Raji (cell line): Measurements from ENCODE around the gene RADX.

ENCODE experiments used
- POLR2A ChIP-seq: IDR thresholded peaks from 2 replicates; pipeline ENCODE4 v1.6.1; 2011; ENCODE audit warnings: low read depth, low read length, control low read depth; ENCODE audit not compliant: insufficient read depth

The RADX gene, protein sequence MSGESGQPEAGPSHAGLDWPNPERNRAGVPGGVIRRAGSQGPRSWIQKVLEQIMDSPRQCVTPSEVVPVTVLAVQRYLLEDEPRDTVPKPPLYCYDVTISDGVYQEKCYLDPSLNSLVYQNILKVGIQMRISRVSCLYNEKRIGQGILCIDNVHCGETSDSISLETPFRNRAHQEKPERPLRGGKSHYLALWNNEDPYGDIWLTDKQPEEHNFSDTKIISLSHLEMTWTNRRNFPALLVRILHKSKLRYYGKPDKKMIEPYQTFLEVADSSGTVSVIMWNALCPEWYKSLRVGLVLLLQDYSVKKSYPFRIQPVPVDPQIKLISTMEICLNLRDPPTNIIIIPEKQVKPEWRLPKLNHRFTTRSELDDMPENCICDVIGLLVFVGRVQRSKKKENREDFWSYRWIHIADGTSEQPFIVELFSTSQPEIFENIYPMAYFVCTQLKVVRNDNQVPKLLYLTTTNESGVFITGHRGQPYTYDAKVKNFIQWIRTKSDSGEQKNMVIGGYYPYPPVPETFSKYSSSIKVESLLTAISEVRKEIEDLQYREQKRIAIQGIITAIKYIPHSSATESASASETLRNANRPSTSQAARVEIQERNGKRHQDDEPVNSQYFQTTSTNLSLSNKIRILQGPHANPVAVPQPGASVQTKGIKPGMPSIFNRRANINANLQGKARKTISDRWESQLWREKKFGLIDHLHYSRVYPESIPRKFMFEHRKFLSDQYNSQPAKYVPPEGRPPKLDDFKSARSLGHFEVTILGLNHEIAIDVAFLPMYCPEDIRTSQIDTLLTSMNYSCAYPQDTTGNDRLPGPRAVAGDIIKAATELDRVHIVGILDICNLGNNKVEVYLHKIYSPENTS

DNA sequence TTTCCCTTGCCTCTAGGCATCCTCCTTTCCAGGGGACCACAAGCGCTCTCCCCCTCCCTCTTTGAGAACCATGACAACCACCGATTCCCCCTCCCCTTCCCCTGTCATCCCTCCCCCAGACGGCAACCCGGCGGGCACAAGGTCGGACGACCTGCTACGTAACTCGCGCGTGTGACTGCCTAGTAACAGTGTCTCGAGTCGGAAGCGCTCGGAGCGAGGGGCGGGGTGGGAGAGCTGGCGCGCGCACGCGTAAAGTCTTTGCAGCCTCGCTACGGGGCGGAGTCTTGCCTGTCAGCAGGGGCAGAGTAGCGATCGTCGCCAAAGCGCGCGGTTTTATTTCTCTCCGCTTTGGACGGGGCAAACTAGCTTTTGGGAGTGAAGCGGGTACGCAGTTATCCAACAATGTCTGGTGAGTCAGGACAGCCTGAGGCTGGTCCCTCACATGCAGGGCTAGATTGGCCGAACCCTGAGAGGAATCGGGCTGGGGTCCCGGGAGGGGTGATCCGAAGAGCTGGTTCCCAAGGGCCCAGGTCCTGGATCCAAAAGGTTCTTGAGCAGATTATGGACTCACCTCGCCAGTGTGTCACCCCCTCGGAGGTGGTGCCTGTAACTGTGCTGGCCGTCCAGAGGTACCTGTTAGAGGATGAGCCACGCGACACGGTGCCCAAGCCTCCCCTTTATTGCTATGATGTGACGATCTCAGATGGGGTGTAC, at the start of gene RADX:
Gene RADX, plus strand, starts transcription at position 300 of the 714 bp plus-strand sequence. Its CDS starts 103 bp downstream, at position 403.
- peak; percentile 81 for TF ChIP-seq POLR2A

- no peak for TF ChIP-seq POLR2A
Measured at GRCh38 chrX:106564986-106565385, 46.8 kb upstream of the RADX start.

DNA sequence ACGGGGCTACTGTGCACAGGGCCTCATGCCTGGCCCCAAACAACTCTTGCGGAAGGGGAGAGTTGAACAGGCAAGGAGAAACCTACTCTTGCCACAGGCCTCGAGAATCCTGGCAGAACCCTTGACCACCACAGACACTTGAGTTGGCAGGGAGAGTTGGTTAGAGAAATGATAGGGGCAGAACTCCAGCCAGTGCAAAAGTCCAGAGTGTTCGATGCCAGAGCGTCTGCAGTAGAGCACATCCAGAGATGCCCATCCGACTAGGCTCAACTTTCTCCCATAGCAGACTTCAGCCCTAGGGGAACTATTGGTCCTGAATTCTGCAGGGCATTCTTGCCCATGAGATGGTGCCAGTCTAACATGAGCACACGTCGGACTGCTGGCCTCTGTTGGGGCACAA, 45.4 kb upstream of the RADX start:
- no peak for TF ChIP-seq POLR2A

DNA sequence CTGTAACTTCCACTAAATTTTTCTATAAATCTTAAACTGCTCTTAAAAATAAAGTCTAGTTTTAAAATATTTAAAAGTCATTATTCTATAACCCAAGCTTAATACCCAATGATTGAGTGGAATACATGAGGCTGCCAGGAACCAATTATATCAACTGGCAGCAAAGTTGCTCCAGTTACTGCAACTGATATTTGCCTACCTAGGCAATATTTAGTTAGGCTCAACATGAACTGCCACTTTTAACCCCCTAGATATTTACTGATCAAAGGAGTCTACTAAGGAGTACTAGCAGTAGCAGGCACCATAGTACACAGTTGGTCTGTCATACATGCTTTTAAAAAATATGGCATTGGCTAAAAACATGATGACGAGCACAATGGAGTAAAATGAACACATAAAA, 29.9 kb upstream of the RADX start:
- TF ChIP-seq POLR2A = no peak

DNA sequence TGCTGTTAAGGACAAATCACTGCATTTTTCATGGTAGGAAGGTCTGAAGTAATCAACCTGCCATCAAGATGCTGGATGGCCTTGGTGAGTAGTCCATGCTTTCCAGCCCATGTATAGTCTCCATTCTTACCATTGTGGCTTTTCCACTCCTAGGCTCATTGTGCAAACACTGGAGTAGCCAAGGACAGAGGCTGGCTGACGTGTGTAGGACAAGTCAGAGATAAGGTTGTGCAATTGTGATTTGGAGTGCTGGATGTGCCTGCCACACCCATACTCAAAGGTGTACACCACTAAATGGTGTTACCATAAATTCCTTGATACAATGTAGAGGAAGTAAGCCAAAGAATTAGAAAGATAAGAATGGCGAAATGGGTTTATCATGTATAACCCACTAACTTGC, 26.3 kb upstream of the RADX start:
- no peak for TF ChIP-seq POLR2A

DNA sequence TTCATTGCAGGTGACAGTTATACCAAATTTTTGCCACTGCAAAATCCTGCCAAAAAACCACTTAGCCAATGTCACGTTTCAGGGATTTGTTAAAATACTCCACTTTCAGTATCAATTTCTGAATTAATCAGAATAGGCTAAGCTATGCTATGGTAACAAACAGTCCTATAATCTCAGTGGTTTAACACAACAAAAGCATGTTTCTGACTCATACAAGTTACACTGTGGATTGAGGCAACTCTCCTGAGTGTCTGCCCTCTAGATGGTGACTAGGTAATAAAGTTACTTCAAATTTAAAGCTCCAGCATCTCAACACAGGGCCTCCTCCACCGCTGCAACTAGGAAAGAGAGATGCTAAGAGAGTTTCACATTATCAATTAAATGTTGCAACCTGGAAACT, 23.0 kb upstream of the RADX start:
- TF ChIP-seq POLR2A = no peak

GRCh38 chrX:106599411-106599810, 12.4 kb upstream of the RADX start:
- no peak for TF ChIP-seq POLR2A

- no peak for TF ChIP-seq POLR2A
Measured at GRCh38 chrX:106606571-106606970, 5.2 kb upstream of the RADX start.

DNA sequence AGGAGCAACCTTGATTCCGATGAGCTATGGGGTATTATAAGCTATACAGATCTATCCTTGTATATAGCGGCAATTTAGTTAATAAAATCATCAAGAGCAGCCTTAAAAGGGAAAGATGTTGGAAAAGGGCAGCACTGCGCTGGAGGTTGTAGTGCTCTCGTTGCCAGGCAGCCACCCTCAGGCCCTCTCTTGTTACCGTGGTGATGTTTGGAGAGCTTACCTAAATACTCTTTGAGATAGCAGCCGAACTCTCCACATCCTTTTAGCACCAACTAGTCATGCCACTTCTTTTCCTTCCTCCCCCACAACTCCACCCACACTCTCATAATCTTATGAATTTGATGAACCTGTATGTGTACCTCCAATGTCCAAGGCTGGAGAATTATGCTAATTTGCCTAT, 3.8 kb upstream of the RADX start:
- no peak for TF ChIP-seq POLR2A

DNA sequence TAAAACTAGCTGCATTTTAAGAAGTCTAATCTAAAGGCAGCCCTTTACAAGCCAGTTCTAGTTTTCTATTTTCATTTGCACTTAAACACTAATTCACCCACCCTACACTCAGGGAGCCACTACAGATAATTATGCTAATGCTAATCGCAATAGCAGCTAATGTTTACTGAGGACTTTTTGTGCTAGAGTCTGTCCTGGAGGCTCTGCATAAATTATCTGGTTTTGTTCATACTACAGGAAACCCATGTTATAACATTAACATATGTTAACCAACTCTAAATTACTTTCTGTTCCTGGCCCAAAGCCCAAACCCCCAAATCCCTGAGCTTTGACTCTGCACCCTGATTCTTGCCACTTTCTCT, 480 bp upstream of the RADX start:
- TF ChIP-seq POLR2A = no peak

DNA sequence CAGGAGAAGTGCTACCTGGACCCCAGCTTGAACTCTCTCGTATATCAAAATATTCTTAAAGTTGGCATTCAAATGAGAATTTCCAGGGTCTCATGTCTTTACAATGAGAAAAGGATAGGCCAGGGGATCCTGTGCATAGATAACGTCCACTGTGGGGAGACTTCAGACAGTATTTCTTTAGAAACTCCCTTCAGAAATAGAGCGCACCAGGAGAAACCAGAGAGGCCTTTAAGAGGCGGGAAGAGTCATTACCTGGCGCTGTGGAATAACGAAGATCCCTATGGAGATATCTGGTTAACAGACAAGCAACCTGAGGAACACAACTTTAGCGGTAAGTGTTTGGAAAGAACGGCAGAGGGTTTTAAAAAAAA, 600 bp downstream of the RADX start:
- no peak for TF ChIP-seq POLR2A

DNA sequence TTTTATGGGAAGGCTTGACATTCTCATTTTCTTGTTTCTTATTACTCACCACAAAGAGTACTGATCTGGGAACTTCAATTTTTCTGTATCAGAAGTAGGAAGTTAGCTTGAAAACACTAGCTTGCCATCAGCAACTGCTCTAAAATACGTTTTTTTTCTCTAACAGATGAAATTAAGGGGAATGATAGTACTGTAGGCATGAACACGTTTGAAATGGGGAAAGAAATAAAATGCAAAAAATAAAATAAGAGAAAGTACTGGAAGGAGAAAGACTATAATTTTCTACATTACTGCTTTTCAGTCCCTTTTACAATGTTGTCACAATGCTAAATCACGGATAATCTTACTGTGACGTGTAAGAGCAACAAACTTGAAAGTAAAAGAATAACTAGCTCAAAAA, 1.5 kb downstream of the RADX start:
- no peak for TF ChIP-seq POLR2A

- TF ChIP-seq POLR2A = no peak
Measured at GRCh38 chrX:106615041-106615440, 3.3 kb downstream of the RADX start.

DNA sequence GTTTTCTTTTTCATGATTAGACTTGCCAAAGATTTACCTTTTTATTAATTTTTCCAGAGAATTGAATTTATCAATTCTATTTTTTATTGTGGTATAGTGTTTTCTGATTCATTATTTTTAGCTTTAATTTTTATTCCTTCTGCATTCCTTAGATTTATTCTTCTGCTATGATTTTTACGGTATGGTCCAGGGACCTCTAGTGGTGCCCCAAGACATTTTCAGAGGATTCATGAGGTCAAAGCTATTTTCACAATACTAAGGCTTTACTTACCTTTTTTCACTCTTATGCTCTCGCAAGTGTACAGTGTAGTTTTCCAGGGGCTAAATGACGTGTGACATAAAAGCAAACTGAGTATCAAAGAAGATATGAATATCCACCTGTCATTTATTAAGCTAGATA, 8.0 kb downstream of the RADX start:
- TF ChIP-seq POLR2A = no peak

DNA sequence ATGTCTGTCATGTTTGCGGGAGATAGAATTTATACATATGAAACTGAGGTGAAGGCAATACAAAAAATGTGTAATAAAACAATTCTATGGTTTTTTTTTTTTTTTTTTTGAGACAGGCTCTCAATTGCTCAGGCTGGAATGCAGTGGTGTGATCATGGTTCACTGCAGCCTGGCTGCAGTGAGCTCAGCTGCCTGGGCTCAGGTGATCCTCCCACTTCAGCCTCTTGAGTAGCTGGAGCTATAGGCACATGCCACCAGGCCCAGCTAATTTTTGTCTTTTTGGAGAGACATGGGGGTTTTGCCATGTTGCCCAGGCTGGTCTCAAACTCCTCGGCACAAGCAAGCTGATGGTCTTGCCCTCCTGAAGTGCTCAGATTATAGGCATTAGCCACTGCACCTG, 10.1 kb downstream of the RADX start:
- no peak for TF ChIP-seq POLR2A

DNA sequence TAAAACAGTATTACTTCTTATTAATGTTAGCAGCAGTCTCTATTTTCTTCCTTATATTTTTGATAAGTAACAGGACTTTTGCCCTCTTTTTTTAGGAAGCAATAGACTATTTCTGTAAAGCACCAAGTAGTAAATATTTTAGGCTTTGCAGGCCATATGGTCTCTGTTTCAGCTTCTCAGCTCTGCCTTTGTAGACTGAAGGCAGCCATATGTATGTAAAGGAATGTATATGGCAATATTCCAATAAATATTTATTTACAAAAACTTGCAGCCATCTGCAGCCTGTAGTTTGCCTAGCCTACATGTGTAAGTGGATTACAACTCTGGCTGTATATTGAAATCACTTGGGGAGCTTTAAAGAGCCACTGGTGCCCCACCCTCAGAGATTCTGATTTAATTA, 15.0 kb downstream of the RADX start:
- TF ChIP-seq POLR2A = no peak
